IMR-90 (cell line): Measurements from ENCODE around the gene RNF144B. TPM values are rescaled to one million over a fixed set of nuclear protein-coding genes. Genes with fewer than 3 reads are reported as not detected.
A peak's percentile ranks its signal among the peaks of the same experiment; 100 is the strongest.

Experiments used
- ATAC-seq: fragments of 200-7000 bp; cut with Tn5 transposase; 2 replicates; pipeline ENCODE4 v1.9.1; 2020; ENCODE audit warnings: low read depth, mild to moderate bottlenecking, moderate library complexity
- BruUV-seq: library from RNA; stranded (reverse); fragments of 400-500 nt; replicated peaks from 2 replicates; lab custom pipeline; 2021; lab: Mats Ljungman, UMichigan
- CTCF ChIA-PET: fragments of 300-600 bp; formaldehyde crosslinking; extraction: SDS; loops from one replicate; lab custom pipeline; 2021; ENCODE audit warnings: antibody characterized with exemption; lab: Yijun Ruan, JAX
- POLR2A ChIA-PET: fragments of 300-600 bp; sonication (Branson Sonifier 250); formaldehyde crosslinking; loops from one replicate; lab custom pipeline; 2022; ENCODE audit warnings: antibody characterized with exemption; ENCODE audit not compliant: unreplicated experiment; lab: Charles Lee
- DNase-seq: peaks from one replicate; pipeline ENCODE4 v3.0.0; 2013
- H2AFZ ChIP-seq: replicated peaks from 2 replicates; pipeline ENCODE3; 2013; ENCODE audit warnings: low read length, mild to moderate bottlenecking; ENCODE audit not compliant: poor library complexity
- H2AK5ac ChIP-seq: 2 replicates; pipeline ENCODE4 v1.6.1; 2013; ENCODE audit warnings: low read depth, low read length, inconsistent platforms
- H2AK9ac ChIP-seq: replicated peaks from 2 replicates; pipeline ENCODE3; 2013; ENCODE audit warnings: mild to moderate bottlenecking, low read depth, low read length, moderate library complexity; ENCODE audit not compliant: poor library complexity
- H2BK120ac ChIP-seq: 2 replicates; pipeline ENCODE4 v1.6.1; 2013; ENCODE audit warnings: low read depth, low read length, inconsistent platforms
- H2BK15ac ChIP-seq: 3 replicates; pipeline ENCODE4 v1.6.1; 2013; ENCODE audit warnings: low read depth, low read length, inconsistent platforms
- H2BK20ac ChIP-seq: 2 replicates; pipeline ENCODE4 v1.6.1; 2013; ENCODE audit warnings: low read depth, mild to moderate bottlenecking, inconsistent platforms, low read length, moderate library complexity
- H2BK5ac ChIP-seq: 2 replicates; pipeline ENCODE4 v1.6.1; 2013; ENCODE audit warnings: mild to moderate bottlenecking, low read depth, low read length, inconsistent platforms; ENCODE audit not compliant: poor library complexity, severe bottlenecking
- H3K14ac ChIP-seq: replicated peaks from 2 replicates; pipeline ENCODE4 v1.6.1; 2013; ENCODE audit warnings: low read depth, low read length, inconsistent platforms
- H3K18ac ChIP-seq: 2 replicates; pipeline ENCODE4 v1.6.1; 2013; ENCODE audit warnings: low read depth, low read length, control low read depth
- H3K23ac ChIP-seq: 2 replicates; pipeline ENCODE4 v1.6.1; 2013; ENCODE audit warnings: low read depth, low read length, inconsistent platforms
- H3K27ac ChIP-seq: 2 replicates; pipeline ENCODE4 v1.5.1; 2013; ENCODE audit warnings: mild to moderate bottlenecking, control low read depth, low read length; ENCODE audit not compliant: insufficient read depth
- H3K27me3 ChIP-seq: 2 replicates; pipeline ENCODE4 v1.6.1; 2013; ENCODE audit warnings: low read length; ENCODE audit not compliant: control insufficient read depth, insufficient read depth
- H3K36me3 ChIP-seq: 2 replicates; pipeline ENCODE4 v1.6.1; 2013; ENCODE audit warnings: low read length, mixed read lengths; ENCODE audit not compliant: control insufficient read depth, insufficient read depth
- H3K4ac ChIP-seq: 2 replicates; pipeline ENCODE4 v1.6.1; 2013; ENCODE audit warnings: low read depth, low read length, inconsistent platforms
- H3K4me1 ChIP-seq: 2 replicates; pipeline ENCODE4 v1.6.1; 2013; ENCODE audit warnings: low read length, mixed read lengths; ENCODE audit not compliant: control insufficient read depth, insufficient read depth
- H3K4me2 ChIP-seq: 2 replicates; pipeline ENCODE4 v1.6.1; 2013; ENCODE audit warnings: low read depth, mild to moderate bottlenecking, control low read depth, low read length, moderate library complexity
- H3K4me3 ChIP-seq: 2 replicates; pipeline ENCODE4 v1.5.1; 2013; ENCODE audit warnings: low read depth, mild to moderate bottlenecking, control low read depth, low read length, moderate library complexity; ENCODE audit not compliant: insufficient read depth
- H3K56ac ChIP-seq: 2 replicates; pipeline ENCODE4 v1.6.1; 2013; ENCODE audit warnings: low read length, inconsistent platforms; ENCODE audit not compliant: insufficient read depth; ENCODE audit errors: extremely low read depth
- H3K79me1 ChIP-seq, 2 experiments: 2 replicates each; pipeline ENCODE4 v1.6.1; 2013; ENCODE audit warnings: low read length in 2 of 2, inconsistent platforms in 1 of 2, low read depth in 1 of 2
- H3K9ac ChIP-seq: 2 replicates; pipeline ENCODE4 v1.6.1; 2013; ENCODE audit warnings: low read depth, low read length, control low read depth
- H3K9me1 ChIP-seq: 2 replicates; pipeline ENCODE4 v1.6.1; 2013; ENCODE audit warnings: low read length, inconsistent platforms; ENCODE audit not compliant: insufficient read depth
- H3K9me3 ChIP-seq: 2 replicates; pipeline ENCODE4 v1.6.1; 2013; ENCODE audit warnings: low read length; ENCODE audit not compliant: control insufficient read depth, insufficient read depth
- H4K20me1 ChIP-seq: 2 replicates; pipeline ENCODE4 v1.6.1; 2013; ENCODE audit warnings: low read length, inconsistent platforms; ENCODE audit not compliant: insufficient read depth
- H4K5ac ChIP-seq: 2 replicates; pipeline ENCODE4 v1.6.1; 2013; ENCODE audit warnings: mild to moderate bottlenecking, low read depth, low read length, control low read depth
- H4K8ac ChIP-seq, 2 experiments: 2 replicates each; pipeline ENCODE4 v1.6.1; 2013; ENCODE audit warnings: low read depth in 2 of 2, low read length in 2 of 2, control low read depth in 1 of 2, inconsistent platforms in 1 of 2
- H4K91ac ChIP-seq: 2 replicates; pipeline ENCODE4 v1.6.1; 2013; ENCODE audit warnings: low read depth, low read length, inconsistent platforms; ENCODE audit not compliant: insufficient read depth
- BHLHE40 ChIP-seq: fragments of 150-350 bp; IDR thresholded peaks from 2 replicates; pipeline ENCODE4 v1.6.1; 2016; ENCODE audit warnings: mild to moderate bottlenecking, low read depth, low read length
- CEBPB ChIP-seq: IDR thresholded peaks from 2 replicates; pipeline ENCODE4 v1.6.1; 2012; ENCODE audit warnings: low read depth, low read length, improper control_type of control experiment
- CHD1 ChIP-seq: IDR thresholded peaks from 2 replicates; pipeline ENCODE4 v1.6.1; 2012; ENCODE audit warnings: low read depth, low read length, improper control_type of control experiment
- CTCF ChIP-seq: conservative IDR thresholded peaks from 2 replicates; pipeline ENCODE4 v1.5.1; 2012; ENCODE audit warnings: mild to moderate bottlenecking, low read depth, low read length, improper control_type of control experiment
- ELK1 ChIP-seq: fragments of 150-350 bp; IDR thresholded peaks from 2 replicates; pipeline ENCODE4 v1.6.1; 2016; ENCODE audit warnings: low read depth, mild to moderate bottlenecking, low read length, moderate library complexity, borderline replicate concordance
- FOS ChIP-seq: fragments of 150-350 bp; IDR thresholded peaks from 2 replicates; pipeline ENCODE4 v1.6.1; 2016; ENCODE audit warnings: low read depth, low read length
- MAFK ChIP-seq: IDR thresholded peaks from 2 replicates; pipeline ENCODE4 v1.6.1; 2012; ENCODE audit warnings: low read depth, low read length, improper control_type of control experiment
- MAZ ChIP-seq: IDR thresholded peaks from 2 replicates; pipeline ENCODE4 v1.6.1; 2012; ENCODE audit warnings: low read depth, mild to moderate bottlenecking, low read length, improper control_type of control experiment, moderate library complexity, borderline replicate concordance
- MXI1 ChIP-seq: IDR thresholded peaks from 2 replicates; pipeline ENCODE4 v1.6.1; 2012; ENCODE audit warnings: low read depth, mild to moderate bottlenecking, low read length, moderate library complexity, borderline replicate concordance
- NFE2L2 ChIP-seq: fragments of 150-350 bp; IDR thresholded peaks from 2 replicates; pipeline ENCODE4 v1.6.1; 2016; ENCODE audit warnings: low read depth, mild to moderate bottlenecking, low read length
- POLR2A ChIP-seq: IDR thresholded peaks from 2 replicates; pipeline ENCODE4 v1.6.1; 2012; ENCODE audit warnings: mild to moderate bottlenecking, low read depth, low read length
- RAD21 ChIP-seq: IDR thresholded peaks from 2 replicates; pipeline ENCODE4 v1.6.1; 2012; ENCODE audit warnings: low read length, improper control_type of control experiment
- RCOR1 ChIP-seq: IDR thresholded peaks from 2 replicates; pipeline ENCODE4 v1.6.1; 2012; ENCODE audit warnings: mild to moderate bottlenecking, low read length, improper control_type of control experiment; ENCODE audit not compliant: insufficient replicate concordance
- RFX5 ChIP-seq: IDR thresholded peaks from 2 replicates; pipeline ENCODE4 v1.8.0; 2012; ENCODE audit warnings: low read depth, mild to moderate bottlenecking, low read length, moderate library complexity
- SMC3 ChIP-seq: fragments of 150-350 bp; IDR thresholded peaks from 2 replicates; pipeline ENCODE4 v1.6.1; 2016; ENCODE audit warnings: low read depth, mild to moderate bottlenecking, antibody characterized with exemption, low read length, moderate library complexity
- USF2 ChIP-seq: fragments of 150-350 bp; IDR thresholded peaks from 2 replicates; pipeline ENCODE4 v1.6.1; 2017; ENCODE audit warnings: mild to moderate bottlenecking, antibody characterized with exemption, low read length, low read depth
- WGBS, 2 experiments: methylation state at CpG; one replicate each; pipeline versions ENCODE4 v1.1.5 to v1.1.7; 2013; ENCODE audit warnings: missing lambda C conversion rate in 2 of 2; ENCODE audit not compliant: insufficient read length in 1 of 2; ENCODE audit errors: extremely low coverage in 2 of 2; 5-methylcytosine and 5-hydroxymethylcytosine counted together
- dilution Hi-C: fragments of 300-500 bp; cut with HindIII; formaldehyde crosslinking; loops from one replicate; pipeline ENCODE4 v1.14.3; 2018; ENCODE audit warnings: low sequenced_read_pairs; ENCODE audit not compliant: unreplicated experiment
- in situ Hi-C: fragments of 300-500 bp; cut with MboI; formaldehyde crosslinking; loops from 3 replicates; pipeline ENCODE4 v1.14.3; 2019; ENCODE audit warnings: low sequenced_read_pairs, inconsistent platforms, mixed read lengths
- intact Hi-C: fragments of 100-400 bp; cut with micrococcal nuclease; formaldehyde crosslinking; loops from 2 replicates; pipeline ENCODE4 v1.10.0; 2022
- polyA plus RNA-seq, 3 experiments: library from polyadenylated mRNA; depleted of rRNA; stranded (reverse); fragments of >200 nt; gene quantifications; 2 replicates each; pipeline ENCODE4 v1.2.3, GENCODE V29; 2012; ENCODE audit warnings: low replicate concordance in 1 of 3
- total RNA-seq: library from RNA; depleted of rRNA; stranded (reverse); fragments of >200 nt; gene quantifications from 2 replicates; pipeline ENCODE4 v1.2.3, GENCODE V29; 2012

RNF144B gene
- total and polyA plus RNA-seq, 2 of the 4 experiments (the other 2 are of a cell fraction): 0.44 to 2.7 TPM

GRCh38 chr6:18501663-18502013 lies 114.5 kb downstream of the RNF144B start:
- POLR2A ChIA-PET: interaction anchor here (0.5 kb wide), 1 partner anchor 959 kb away, joined by 3 read pairs; no protein-coding TSS in a partner anchor
- dilution Hi-C loops (no loop called here), in situ Hi-C loops (no loop called here), intact Hi-C loops (loop anchor here (5.0 to 10.0 kb wide), 2 partner anchors 517 to 664 kb away; partner anchors contain the start of gene KIF13A)
- no peaks in the 10 kb centered on the region for H3K9me3 ChIP-seq
- no peak overlapping the region; the same call in 1 of the 2 replicates for H3K9ac ChIP-seq
- H3K14ac ChIP-seq: peak overlapping the region; percentile 64; the same call in 1 of the 2 replicates
- peak overlapping the region; percentile 52 for H2AFZ ChIP-seq
- TF ChIP-seq SMC3: no peak
- no peak for TF ChIP-seq MAFK
- TF ChIP-seq ELK1: no peak
- TF ChIP-seq RCOR1: no peak
- TF ChIP-seq MAZ: no peak
- TF ChIP-seq BHLHE40: no peak
- TF ChIP-seq POLR2A: no peak
- no peak for TF ChIP-seq CHD1
- TF ChIP-seq RAD21: 0 out of 2 replicates have a peak, but pooled peaks have one; percentile 12
- no peak for TF ChIP-seq USF2
- peak; percentile 46; the same call in 1 of the 2 replicates for TF ChIP-seq NFE2L2
- TF ChIP-seq MXI1: no peak
- no peak for TF ChIP-seq CTCF
- TF ChIP-seq FOS: no peak
- TF ChIP-seq RFX5: no peak
- peak; percentile 98 for TF ChIP-seq CEBPB
- peak overlapping the region; percentile 81; the same call in 1 of the 2 replicates for H2BK120ac ChIP-seq
- H2BK5ac ChIP-seq: peak overlapping the region; percentile 69
- 87% methylated on average over 3 of the region's 4 CpGs; no CpG with 5 or more reads in 1 of the 2 experiments for WGBS, 2 experiments
- CTCF ChIA-PET: interaction anchor here (1.0 kb wide), 1 partner anchor 178 kb away, joined by 3 read pairs; no protein-coding TSS in a partner anchor
- no peak overlapping the region for H3K4me2 ChIP-seq
- ATAC-seq: peak; percentile 48
- DNase-seq: peak; percentile 91
- peak overlapping the region; percentile 36 for H4K5ac ChIP-seq
- H3K27ac ChIP-seq: no peak overlapping the region
- no peaks in the 10 kb centered on the region for H4K20me1 ChIP-seq
- peaks cover 14% of the 10 kb centered on the region for H3K4me1 ChIP-seq
- H3K27me3 ChIP-seq: no peaks in the 10 kb centered on the region; the same call in 1 of the 2 replicates
- H2BK15ac ChIP-seq: peak overlapping the region; percentile 81; the same call in 2 of the 3 replicates
- peaks cover 6% of the 10 kb centered on the region for H3K9me1 ChIP-seq
- H4K91ac ChIP-seq: peak overlapping the region; percentile 63
- H2AK5ac ChIP-seq: no peak overlapping the region
- H3K4me3 ChIP-seq: no peak overlapping the region
- H3K4ac ChIP-seq: peak overlapping the region; percentile 61; the same call in 1 of the 2 replicates
- BruUV-seq: no TSS peak
- no peak overlapping the region for H2AK9ac ChIP-seq
- no peak overlapping the region for H3K23ac ChIP-seq
- H3K56ac ChIP-seq: no peak overlapping the region
- H4K8ac ChIP-seq: peak overlapping the region; percentile 61 to 78; a peak in 3 of 4 replicates
- H3K18ac ChIP-seq: peak overlapping the region; percentile 64
- no peaks in the 10 kb centered on the region for H3K36me3 ChIP-seq
- peak overlapping the region; percentile 81; the same call in 1 of the 2 replicates for H2BK20ac ChIP-seq
- no peaks in the 10 kb centered on the region for H3K79me1 ChIP-seq
